ENCODE measurements around the gene PER1. TPM values are rescaled to one million over a fixed set of nuclear protein-coding genes. Genes with fewer than 3 reads are reported as not detected.

PER1 gene
- total RNA-seq, 1 donor from 2014 or later: 40.8 TPM

DNA sequence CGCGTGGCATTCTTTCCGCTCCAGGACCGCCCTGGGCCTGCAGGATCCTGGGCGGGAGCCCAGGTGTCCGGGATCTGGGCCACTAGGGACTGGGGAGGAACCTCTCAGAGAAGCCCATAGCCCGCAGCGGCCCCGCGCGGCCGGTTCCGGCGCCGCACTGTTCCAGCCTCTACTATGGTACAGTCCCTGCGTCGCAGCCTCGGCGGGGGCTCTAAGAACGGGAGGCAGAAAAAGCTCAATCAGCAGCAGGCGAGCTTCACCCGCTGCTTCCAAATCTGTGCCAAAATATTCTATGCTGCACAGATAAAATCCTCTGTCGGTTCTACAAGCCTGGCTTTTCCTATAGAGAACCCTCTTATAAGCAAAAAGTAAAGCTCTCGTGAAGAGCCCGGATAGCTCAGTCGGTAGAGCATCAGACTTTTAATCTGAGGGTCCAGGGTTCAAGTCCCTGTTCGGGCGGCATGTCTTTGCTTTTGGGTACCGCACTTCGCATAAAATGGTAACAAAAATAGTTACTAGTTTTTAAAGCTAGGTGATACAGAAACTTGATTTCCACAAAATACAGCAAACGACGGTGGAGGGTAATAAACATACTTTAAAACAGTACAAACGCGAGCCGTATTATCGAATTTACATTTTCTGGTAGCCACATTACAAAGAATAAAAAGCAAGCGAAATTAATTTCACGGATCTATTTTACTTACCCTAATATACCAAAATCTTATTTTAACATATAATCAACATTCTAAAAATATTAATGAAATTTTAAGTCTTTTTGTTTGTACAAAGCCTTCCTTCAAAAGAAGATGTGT lies 33.2 kb downstream of the PER1 start:
- peak; percentile 85 for DNase-seq (ENCODE audit: low spot score, unreplicated experiment)
- H3K36me3 Mint-ChIP-seq (ENCODE audit: insufficient read depth): peaks cover 1% of the 10 kb centered on the region
- H3K27ac Mint-ChIP-seq: peak overlapping the region; percentile 99
- H3K4me1 Mint-ChIP-seq (ENCODE audit: low read depth): peaks cover 24% of the 10 kb centered on the region
- no peaks in the 10 kb centered on the region for H3K9me3 Mint-ChIP-seq (ENCODE audit: low read depth)
- H3K27me3 Mint-ChIP-seq: peaks cover 69% of the 10 kb centered on the region
- TF ChIP-seq, protein P1, sequence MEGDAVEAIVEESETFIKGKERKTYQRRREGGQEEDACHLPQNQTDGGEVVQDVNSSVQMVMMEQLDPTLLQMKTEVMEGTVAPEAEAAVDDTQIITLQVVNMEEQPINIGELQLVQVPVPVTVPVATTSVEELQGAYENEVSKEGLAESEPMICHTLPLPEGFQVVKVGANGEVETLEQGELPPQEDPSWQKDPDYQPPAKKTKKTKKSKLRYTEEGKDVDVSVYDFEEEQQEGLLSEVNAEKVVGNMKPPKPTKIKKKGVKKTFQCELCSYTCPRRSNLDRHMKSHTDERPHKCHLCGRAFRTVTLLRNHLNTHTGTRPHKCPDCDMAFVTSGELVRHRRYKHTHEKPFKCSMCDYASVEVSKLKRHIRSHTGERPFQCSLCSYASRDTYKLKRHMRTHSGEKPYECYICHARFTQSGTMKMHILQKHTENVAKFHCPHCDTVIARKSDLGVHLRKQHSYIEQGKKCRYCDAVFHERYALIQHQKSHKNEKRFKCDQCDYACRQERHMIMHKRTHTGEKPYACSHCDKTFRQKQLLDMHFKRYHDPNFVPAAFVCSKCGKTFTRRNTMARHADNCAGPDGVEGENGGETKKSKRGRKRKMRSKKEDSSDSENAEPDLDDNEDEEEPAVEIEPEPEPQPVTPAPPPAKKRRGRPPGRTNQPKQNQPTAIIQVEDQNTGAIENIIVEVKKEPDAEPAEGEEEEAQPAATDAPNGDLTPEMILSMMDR (IDR thresholded peaks at IDR 0.05; ENCODE audit: unreplicated experiment): peak; percentile 86
- peak overlapping the region; percentile 87 for H3K4me3 Mint-ChIP-seq (ENCODE audit: low read depth)

DNA sequence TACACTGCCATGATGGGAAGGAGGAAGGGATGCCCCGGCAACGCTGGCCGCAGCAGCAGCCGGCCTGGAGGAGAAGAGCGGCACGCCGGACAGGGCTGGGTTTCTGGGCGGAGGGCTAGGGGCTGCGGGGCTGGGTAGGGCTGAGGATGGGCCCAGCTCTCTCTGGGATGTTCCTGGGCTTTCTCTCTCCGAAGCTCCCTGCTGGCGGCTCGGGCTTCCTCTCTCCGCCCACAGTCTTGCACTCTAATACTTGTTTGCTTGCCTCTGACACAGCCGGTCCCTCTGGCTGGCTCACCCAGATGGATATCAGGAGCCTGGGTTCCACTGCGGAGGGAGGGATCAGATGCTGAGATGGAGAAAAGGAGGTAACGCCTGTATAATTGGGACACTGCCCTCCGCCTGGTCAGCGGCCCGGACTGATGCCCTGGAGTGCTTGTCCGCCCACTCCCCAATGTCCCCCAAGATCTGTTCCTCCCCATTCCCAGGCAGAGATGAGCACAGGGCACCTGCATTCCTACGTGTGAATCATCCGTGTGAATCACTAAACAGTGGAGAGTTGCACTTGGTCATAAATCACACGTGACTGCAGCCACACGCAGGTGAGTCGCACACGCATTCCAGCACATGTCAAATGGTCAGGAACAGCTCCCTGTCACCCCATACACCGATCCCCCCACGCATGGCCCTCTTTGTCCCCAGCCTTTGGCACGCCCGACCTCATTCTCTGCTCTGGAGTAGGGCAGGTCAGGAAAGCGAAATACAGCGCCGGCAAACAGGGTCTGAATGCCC lies 34.0 kb downstream of the PER1 start, which contains the start of gene ALOXE3:
Gene ALOXE3 (minus strand): TSS at position 535 of the 789 bp plus-strand sequence. CDS start 524 bp downstream, at position 11.
- peaks cover 18% of the 10 kb centered on the region for H3K4me1 Mint-ChIP-seq (ENCODE audit: low read depth)
- peak within 1 kb of the TSS; percentile 87 for H3K4me3 Mint-ChIP-seq (ENCODE audit: low read depth)
- peaks cover 1% of the 10 kb centered on the region for H3K36me3 Mint-ChIP-seq (ENCODE audit: insufficient read depth)
- H3K9me3 Mint-ChIP-seq (ENCODE audit: low read depth): no peaks in the 10 kb centered on the region
- no peak for DNase-seq (ENCODE audit: low spot score, unreplicated experiment)
- TF ChIP-seq, protein P1 (IDR thresholded peaks at IDR 0.05; ENCODE audit: unreplicated experiment): no peak
- peak within 1 kb of the TSS; percentile 99 for H3K27ac Mint-ChIP-seq
- H3K27me3 Mint-ChIP-seq: peaks cover 66% of the 10 kb centered on the region

DNA sequence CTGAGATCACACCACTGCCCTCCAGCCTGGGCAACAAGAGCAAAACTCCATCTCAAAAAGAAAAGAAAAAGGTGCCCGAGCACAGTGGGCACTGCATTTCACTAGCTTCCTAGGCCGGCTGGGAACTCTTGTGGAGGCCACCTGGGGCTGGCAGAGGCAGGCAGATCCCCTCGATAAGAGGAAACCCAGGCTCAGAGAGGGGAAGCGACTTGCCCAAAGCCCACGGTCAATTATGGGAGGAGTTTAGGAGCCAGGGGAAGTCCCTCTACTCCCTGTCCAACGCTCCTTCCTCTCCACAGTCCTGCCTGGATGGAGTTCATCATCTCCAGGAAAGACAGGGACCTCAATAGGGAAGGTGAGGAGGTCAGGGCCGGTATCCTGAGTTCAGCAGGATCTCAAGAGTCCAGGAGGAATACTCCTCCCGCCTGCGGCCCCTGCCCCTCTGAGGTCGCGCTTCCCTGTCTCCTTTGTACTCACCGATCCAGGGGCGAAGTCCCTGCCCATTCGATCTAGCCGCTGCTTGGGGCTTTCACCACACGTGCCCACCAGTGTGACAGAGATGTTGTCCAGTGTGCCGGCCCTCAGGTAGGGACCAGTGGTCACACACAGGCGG lies 34.7 kb downstream of the PER1 start:
- Mint-ChIP-seq H3K27ac (no peak overlapping the region), H3K4me1 (ENCODE audit: low read depth) (peaks cover 13% of the 10 kb centered on the region), H3K4me3 (ENCODE audit: low read depth) (peak overlapping the region; percentile 87), H3K9me3 (ENCODE audit: low read depth) (no peaks in the 10 kb centered on the region), H3K27me3 (peaks cover 66% of the 10 kb centered on the region), H3K36me3 (ENCODE audit: insufficient read depth) (peaks cover 1% of the 10 kb centered on the region)
- DNase-seq (ENCODE audit: low spot score, unreplicated experiment): no peak
- TF ChIP-seq, protein P1 (IDR thresholded peaks at IDR 0.05; ENCODE audit: unreplicated experiment): no peak

DNA sequence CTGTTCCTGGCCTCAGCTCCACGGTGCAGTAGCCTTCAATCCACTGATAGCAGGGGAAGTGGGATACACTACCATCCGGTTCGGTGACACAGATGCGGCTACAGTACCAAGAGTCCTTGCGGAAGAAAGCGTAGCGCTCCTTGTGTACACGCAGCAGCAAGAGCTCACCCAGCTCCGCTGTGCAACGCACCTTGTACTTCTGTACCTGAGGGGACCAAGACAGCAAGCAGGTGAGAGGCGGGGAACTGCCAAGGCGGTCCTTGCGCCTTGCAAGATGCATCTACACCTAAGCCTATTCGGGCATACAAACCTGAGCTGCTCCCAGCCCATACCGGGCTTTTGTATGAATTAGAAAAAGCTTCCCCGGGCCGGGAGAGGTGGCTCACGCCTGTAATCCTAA lies 35.4 kb downstream of the PER1 start:
- DNase-seq (ENCODE audit: low spot score, unreplicated experiment): no peak
- no peaks in the 10 kb centered on the region for H3K9me3 Mint-ChIP-seq (ENCODE audit: low read depth)
- H3K36me3 Mint-ChIP-seq (ENCODE audit: insufficient read depth): peaks cover 1% of the 10 kb centered on the region
- H3K27me3 Mint-ChIP-seq: peaks cover 70% of the 10 kb centered on the region
- no peak overlapping the region for H3K27ac Mint-ChIP-seq
- no peak overlapping the region for H3K4me3 Mint-ChIP-seq (ENCODE audit: low read depth)
- peaks cover 12% of the 10 kb centered on the region for H3K4me1 Mint-ChIP-seq (ENCODE audit: low read depth)
- TF ChIP-seq, protein P1 (IDR thresholded peaks at IDR 0.05; ENCODE audit: unreplicated experiment): no peak

DNA sequence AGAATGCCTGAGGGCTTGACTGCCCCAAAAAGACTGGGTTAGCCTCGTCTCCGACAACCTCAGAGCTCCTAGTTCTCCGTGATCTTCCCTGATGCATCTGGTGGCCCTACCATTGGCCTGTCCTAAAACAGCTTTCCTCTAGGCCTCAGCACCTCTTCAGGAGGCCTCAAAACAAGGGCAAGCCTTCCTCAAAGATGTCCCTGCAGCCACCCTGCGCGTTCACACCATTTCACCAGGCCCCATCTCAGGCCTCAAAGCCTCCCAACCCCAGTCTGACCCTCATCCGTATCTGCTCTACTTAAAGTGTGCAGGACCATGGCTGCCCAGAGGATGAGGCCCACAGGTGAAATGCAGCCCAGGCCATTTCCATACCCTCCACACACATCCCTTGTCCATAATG lies 41.3 kb downstream of the PER1 start:
- DNase-seq (ENCODE audit: low spot score, unreplicated experiment): no peak
- H3K4me1 Mint-ChIP-seq (ENCODE audit: low read depth): no peaks in the 10 kb centered on the region
- H3K4me3 Mint-ChIP-seq (ENCODE audit: low read depth): peak overlapping the region; percentile 37
- H3K36me3 Mint-ChIP-seq (ENCODE audit: insufficient read depth): no peaks in the 10 kb centered on the region
- peaks cover 75% of the 10 kb centered on the region for H3K27me3 Mint-ChIP-seq
- TF ChIP-seq, protein P1 (IDR thresholded peaks at IDR 0.05; ENCODE audit: unreplicated experiment): no peak
- H3K27ac Mint-ChIP-seq: no peak overlapping the region
- H3K9me3 Mint-ChIP-seq (ENCODE audit: low read depth): no peaks in the 10 kb centered on the region

All from progenitor cell of endocrine pancreas (in vitro differentiated cells).